Epidermal melanocyte (primary cell): ENCODE data around the gene AHR.
"Not testable (repeated sequence)": the region's sequence is repeated elsewhere in the genome, so short reads cannot be mapped to it uniquely, and the experiment has no call there.

ENCODE experiments used
- DNase-seq: peaks from one replicate; pipeline ENCODE4 v3.0.0; 2011; ENCODE audit warnings: low spot score; ENCODE audit not compliant: insufficient read length

AHR gene

DNA sequence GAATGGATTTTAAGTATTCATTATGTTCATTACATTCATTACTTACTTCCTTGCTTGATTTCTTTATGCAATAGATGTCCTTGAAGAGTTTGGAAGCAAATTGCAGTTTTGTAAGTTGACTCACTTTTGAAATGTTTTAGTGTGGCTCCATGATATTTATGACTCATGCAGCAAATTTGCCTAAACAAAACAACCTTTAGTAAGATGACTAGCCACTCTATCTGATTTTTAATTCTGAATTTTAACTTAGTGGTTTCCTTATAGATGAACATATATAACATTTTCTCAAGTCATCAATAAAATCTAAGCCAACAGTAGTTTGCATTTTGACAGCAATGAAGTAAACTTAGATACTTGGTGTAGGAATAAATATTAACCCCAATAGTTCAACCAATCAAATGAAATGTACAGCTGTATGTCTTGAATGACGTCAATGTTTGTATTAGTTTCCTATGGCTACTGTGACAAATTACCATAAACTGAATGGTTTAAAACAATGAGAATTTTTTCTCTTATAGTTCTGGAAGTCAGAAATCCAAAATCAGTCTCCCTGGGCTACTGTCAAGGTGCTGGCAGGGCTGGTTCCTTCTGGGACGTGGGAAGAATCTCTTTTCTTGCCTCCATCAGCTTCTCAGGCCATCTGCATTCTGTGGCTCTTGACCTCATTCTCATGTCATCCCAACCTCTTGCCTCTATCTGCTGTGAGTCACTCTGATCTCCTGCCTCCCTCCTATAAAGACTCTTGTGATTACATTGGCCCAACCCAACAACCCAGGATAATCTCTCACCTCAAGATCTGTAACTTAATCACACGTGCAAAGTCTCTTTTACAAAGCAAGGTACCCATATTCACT lies 73.4 kb downstream of the AHR start:
- DNase-seq, result peak; percentile 23

GRCh38 chr7:17374157-17374556 lies 75.7 kb downstream of the AHR start:
- DNase-seq, result no peak

DNA sequence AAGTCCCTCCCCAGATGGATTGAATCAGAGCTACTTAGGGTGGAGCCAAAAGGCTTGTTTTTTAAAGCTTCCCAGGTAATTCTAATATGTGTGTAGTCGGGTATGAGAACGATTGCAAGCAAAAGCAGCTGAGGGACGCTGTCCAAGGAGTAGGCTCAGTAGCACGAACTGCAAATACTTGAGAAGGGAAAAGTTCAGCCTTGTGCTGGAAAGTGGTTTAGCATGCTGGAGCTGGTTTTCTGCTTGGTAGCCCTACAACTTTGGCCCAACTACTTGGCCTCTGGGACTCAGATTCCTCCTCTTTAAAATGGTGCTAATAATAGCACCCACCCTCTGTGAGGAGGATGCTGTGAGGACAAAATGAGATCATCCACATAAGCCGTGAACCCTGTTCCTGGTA lies 76.2 kb downstream of the AHR start:
- no peak for DNase-seq

DNA sequence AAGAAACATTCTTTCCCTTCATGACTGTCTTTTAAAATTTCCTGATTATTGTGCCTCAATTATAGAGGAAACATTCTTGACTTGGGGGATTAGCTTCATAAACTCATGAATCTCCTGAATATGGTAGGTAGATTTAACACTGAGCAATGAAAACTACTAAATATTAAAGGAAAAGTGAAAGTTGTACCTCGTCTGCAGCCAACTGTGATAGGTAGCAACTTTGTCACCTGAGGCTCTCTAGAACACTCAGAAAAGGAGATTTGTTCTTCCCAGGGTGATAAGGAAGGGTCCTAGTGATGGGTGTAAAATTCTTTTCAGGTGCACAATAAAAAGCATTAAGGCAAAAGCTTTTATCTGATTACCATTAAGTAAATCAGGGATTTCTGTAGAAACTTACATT lies 78.1 kb downstream of the AHR start:
- no peak for DNase-seq

DNA sequence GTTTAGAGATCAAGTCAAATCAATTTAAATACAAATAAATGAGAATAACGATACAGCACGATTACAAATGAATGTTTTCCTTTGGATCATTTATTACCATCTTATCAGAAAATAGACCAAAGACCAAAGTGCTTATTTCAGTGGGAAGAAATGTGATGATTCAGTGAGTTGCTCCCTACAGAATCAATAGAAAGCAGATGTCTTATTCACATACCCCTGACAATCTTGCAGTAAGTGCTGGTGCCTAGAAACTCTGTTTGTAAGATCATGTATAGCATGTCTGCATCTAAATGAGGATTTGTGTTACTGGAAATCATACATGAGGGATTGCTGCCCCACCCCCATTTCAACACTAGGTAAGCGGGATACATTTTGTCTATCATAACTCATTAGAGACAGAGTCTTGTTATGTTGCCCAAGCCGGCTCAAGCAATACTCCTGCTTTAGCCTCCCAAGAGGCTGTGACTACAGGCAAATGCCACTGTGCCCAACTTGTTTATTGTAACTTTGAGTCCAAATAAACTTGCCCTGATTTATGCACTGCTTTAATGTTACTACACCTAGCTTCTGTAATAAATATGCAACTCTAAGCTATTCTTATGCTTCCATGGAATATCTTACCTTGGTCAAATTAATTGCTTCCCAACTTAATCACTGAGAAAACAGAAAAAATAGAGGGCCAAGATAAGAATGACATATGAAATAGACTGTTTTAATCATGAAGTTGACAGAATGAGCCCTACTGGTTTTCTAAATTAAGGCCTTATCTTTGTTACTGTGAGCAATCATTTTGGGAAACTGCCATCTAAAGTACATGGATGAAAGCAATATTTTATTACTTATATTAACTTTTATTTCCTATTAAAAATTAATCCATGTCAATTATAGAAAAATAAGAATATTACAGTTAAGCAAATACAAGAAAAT lies 82.5 kb downstream of the AHR start:
- no peak for DNase-seq

DNA sequence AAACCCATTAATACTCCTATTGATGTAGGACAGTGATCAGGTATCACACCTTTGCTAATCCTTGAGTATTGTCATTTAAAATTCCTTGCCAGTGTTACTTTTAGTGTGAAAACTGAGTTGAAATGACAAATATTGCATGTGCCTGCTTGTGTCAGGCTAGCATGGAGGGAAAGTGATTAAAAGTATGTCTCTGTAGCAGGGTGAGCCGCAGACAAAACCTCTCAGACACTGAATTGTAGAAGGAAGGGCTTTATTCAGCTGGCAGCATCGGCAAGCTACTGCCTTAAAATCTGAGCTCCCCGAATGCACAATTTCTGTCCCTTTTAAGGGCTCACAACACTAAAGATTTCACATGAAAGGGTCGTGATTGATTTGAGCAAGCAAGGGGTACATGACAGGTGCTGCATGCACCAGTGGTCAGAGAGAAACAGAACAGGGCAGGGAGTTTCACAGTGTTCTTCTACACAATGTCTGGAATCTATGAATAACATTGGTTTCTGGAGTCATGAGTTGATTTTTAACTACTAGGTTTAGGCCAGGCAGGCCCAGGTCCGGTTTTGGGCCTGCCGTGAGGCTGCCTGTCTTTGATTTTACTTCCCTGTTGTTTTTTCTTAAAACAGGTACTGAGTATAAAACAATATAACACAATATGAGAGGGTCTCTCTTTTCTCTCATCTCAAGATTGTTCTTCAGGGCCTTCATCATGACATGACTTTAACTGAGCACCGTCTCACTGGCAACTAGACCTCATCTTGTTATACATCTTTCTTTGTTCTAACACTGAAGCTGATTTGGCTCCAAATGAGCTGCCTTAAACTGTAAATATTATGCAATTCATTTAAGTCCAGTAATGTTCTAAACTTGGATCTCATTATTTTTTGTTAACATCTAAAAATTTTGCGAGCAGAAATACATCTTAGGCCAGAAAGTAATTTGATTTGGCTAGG lies 84.2 kb downstream of the AHR start:
- not testable (repeated sequence) for DNase-seq

GRCh38 chr7:17384400-17384799 lies 85.9 kb downstream of the AHR start:
- DNase-seq, result no peak

DNA sequence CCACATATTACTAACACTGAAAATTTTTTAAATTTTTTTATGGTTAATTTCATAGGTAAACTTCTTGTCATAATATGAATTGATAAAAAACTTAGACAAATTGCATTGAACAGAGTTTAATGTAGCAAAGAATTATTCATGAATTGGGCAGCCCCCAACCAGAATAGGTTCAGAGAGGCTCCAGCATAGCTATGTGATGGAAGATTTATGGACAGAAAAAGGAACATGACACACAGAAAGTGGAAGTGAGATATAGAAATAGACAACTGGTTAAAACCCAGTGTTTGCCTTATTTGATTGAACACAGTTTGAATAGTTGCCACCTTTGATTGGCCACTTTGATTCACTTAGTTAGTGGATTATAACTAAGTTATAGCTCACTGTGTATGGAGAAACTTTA lies 87.2 kb downstream of the AHR start:
- DNase-seq, result no peak

DNA sequence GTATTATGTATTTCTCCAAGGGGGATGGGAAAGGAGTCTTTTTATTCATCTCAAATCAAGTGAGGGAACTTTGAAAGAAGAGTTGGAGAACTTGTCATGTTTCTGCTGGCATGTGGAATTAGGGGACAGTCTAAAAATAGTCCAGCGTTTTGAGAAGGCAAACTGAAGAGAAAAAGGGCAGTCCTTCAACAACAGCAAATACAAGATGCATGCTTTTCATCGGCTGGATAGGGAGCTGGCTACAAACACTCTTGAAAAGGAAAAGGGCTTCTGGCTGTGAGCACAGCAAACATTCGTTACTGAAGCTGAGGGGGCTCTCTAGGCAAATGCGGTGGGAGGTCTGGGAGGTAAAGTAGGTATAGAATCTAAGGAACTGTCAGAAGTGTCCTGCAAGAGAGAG lies 91.9 kb downstream of the AHR start:
- no peak for DNase-seq

DNA sequence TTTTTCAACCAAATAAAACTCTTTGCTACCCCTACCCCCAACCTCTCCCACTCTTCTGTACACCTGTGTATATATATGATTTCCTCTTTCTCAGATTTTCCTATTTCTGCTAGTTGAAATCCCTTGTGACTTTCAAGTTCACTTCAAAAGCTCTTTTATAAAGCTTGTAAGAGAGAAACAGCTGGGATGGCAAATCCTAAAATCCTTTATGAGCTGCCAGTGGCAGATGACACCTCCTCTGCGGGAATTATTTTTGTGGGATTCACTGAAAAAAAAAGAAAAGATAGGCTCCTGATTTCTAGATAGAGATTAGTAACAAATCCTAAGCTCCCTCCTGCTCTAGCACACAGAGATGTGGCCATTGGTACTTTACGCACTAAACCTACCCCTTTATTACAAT lies 92.9 kb downstream of the AHR start:
- no peak for DNase-seq

DNA sequence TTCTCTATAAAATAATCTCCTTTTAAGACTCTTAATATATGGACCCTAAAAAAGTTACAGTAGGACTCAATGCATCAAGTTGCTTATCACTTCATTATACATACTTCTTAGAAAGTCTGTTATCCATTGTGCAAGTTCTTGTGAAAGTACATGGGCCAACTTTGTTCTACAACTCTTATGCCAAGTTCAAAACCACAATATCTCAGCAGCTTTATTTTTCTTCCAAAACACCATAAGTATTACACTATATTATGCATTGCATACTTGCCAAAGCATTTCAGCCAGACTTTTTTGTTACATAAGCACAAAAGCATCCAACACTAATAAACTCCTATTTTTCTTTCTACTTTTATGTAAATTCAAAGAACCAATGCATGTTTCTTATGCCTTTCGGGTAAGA lies 94.4 kb downstream of the AHR start:
- DNase-seq, result no peak

GRCh38 chr7:17394563-17394962 lies 96.1 kb downstream of the AHR start:
- not testable (repeated sequence) for DNase-seq
